ENCODE measurements around the gene QRFP.

DNA sequence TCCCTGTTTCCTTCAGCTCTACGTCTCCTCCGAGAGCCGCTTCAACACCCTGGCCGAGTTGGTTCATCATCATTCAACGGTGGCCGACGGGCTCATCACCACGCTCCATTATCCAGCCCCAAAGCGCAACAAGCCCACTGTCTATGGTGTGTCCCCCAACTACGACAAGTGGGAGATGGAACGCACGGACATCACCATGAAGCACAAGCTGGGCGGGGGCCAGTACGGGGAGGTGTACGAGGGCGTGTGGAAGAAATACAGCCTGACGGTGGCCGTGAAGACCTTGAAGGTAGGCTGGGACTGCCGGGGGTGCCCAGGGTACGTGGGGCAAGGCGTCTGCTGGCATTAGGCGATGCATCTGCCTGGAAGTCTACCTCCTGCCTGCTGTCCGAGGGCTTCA is 33.9 kb downstream of the QRFP start:
- TF ChIP-seq, protein P1, sequence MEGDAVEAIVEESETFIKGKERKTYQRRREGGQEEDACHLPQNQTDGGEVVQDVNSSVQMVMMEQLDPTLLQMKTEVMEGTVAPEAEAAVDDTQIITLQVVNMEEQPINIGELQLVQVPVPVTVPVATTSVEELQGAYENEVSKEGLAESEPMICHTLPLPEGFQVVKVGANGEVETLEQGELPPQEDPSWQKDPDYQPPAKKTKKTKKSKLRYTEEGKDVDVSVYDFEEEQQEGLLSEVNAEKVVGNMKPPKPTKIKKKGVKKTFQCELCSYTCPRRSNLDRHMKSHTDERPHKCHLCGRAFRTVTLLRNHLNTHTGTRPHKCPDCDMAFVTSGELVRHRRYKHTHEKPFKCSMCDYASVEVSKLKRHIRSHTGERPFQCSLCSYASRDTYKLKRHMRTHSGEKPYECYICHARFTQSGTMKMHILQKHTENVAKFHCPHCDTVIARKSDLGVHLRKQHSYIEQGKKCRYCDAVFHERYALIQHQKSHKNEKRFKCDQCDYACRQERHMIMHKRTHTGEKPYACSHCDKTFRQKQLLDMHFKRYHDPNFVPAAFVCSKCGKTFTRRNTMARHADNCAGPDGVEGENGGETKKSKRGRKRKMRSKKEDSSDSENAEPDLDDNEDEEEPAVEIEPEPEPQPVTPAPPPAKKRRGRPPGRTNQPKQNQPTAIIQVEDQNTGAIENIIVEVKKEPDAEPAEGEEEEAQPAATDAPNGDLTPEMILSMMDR (IDR thresholded peaks at IDR 0.05), result no peak
- no peak for TF ChIP-seq POLR2A (IDR thresholded peaks at IDR 0.05)
